ENCODE results near the gene TMEM44.

- TF ChIP-seq CTCF (IDR thresholded peaks at IDR 0.05; ENCODE audit: low read depth, low read length) = no peak
- TF ChIP-seq EZH2phosphoT487 (IDR thresholded peaks at IDR 0.05; ENCODE audit: low read depth) = no peak
Measured at GRCh38 chr3:194606941-194607340, 26.3 kb downstream of the TMEM44 start.
